HG03469 (cell line): ENCODE measurements around the gene CTAGE6.
"Not testable (repeated sequence)": the region's sequence is repeated elsewhere in the genome, so short reads cannot be mapped to it uniquely, and the experiment has no call there.

ENCODE experiments used
- ATAC-seq: cut with Tn5 transposase; IDR thresholded peaks from one replicate; pipeline ENCODE4 v1.9.1; 2021; ENCODE audit warnings: mild to moderate bottlenecking, moderate library complexity, moderate number of reproducible peaks; ENCODE audit not compliant: unreplicated experiment

The CTAGE6 gene

GRCh38 chr7:143757596-143757995 lies at the start of gene CTAGE6:
TSS of gene CTAGE6 (minus strand) at chr7:143757696. CDS start at chr7:143757658, 38 bp downstream.
- ATAC-seq: not testable (repeated sequence)

- ATAC-seq: not testable (repeated sequence)
Observed at GRCh38 chr7:143806664-143807071, 49.2 kb upstream of the CTAGE6 start.

- ATAC-seq: not testable (repeated sequence)
Observed at GRCh38 chr7:143797896-143798290, 40.4 kb upstream of the CTAGE6 start.

- ATAC-seq: not testable (repeated sequence)
Observed at GRCh38 chr7:143797119-143797895, 39.8 kb upstream of the CTAGE6 start.

- not testable (repeated sequence) for ATAC-seq
Observed at GRCh38 chr7:143795653-143796052, 38.2 kb upstream of the CTAGE6 start.

- not testable (repeated sequence) for ATAC-seq
Observed at GRCh38 chr7:143792633-143793032, 35.1 kb upstream of the CTAGE6 start.

GRCh38 chr7:143785415-143786182 lies 28.1 kb upstream of the CTAGE6 start:
- not testable (repeated sequence) for ATAC-seq

GRCh38 chr7:143779591-143779990 lies 22.1 kb upstream of the CTAGE6 start:
- not testable (repeated sequence) for ATAC-seq

GRCh38 chr7:143772738-143773468 lies 15.4 kb upstream of the CTAGE6 start:
- not testable (repeated sequence) for ATAC-seq

GRCh38 chr7:143767531-143767930 lies 10.0 kb upstream of the CTAGE6 start:
- not testable (repeated sequence) for ATAC-seq

- ATAC-seq: not testable (repeated sequence)
Observed at GRCh38 chr7:143765678-143766077, 8.2 kb upstream of the CTAGE6 start.

- not testable (repeated sequence) for ATAC-seq
Observed at GRCh38 chr7:143763065-143763464, 5.6 kb upstream of the CTAGE6 start.

- not testable (repeated sequence) for ATAC-seq
Observed at GRCh38 chr7:143745340-143745739, 12.2 kb downstream of the CTAGE6 start.

GRCh38 chr7:143737037-143737819 lies 20.3 kb downstream of the CTAGE6 start:
- ATAC-seq: peak; percentile 72

- no peak for ATAC-seq
Observed at GRCh38 chr7:143735962-143736361, 21.5 kb downstream of the CTAGE6 start.

GRCh38 chr7:143733876-143734275 lies 23.6 kb downstream of the CTAGE6 start:
- no peak for ATAC-seq

GRCh38 chr7:143728333-143728862 lies 29.1 kb downstream of the CTAGE6 start:
- no peak for ATAC-seq

- peak; percentile 58 for ATAC-seq
Observed at GRCh38 chr7:143727561-143727960, 29.9 kb downstream of the CTAGE6 start.

- not testable (repeated sequence) for ATAC-seq
Observed at GRCh38 chr7:143726143-143726542, 31.4 kb downstream of the CTAGE6 start.

GRCh38 chr7:143720335-143720734 lies 37.2 kb downstream of the CTAGE6 start:
- ATAC-seq: not testable (repeated sequence)
